ENCODE results near the gene SLC15A5. TPM values are rescaled to one million over a fixed set of nuclear protein-coding genes. Genes with fewer than 3 reads are reported as not detected.

SLC15A5 gene
- total and polyA plus RNA-seq, 2 of the 8 experiments (the other 6 are each of a cell fraction or from before 2014, with no cell fraction given) = not detected

DNA sequence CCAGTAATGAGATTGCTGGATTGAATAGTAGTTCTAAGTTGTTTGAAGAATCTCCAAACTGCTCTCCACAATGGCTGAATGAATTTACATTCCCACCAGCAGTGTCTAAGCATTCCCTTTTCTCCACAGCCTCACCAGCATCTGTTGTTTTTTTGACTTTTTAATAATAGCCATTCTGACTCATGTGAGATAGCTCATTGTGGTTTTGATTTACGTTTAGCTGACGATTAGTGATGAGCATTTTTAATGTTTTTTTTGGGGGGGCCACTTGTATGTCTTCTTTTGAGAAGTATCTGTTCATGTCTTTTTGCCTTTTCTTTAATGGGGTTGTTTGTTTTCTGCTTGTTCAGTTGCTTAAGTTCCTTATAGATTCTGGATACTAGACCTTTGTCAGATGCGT lies 8.1 kb upstream of the SLC15A5 start (continued):
- TF ChIP-seq, protein P1, sequence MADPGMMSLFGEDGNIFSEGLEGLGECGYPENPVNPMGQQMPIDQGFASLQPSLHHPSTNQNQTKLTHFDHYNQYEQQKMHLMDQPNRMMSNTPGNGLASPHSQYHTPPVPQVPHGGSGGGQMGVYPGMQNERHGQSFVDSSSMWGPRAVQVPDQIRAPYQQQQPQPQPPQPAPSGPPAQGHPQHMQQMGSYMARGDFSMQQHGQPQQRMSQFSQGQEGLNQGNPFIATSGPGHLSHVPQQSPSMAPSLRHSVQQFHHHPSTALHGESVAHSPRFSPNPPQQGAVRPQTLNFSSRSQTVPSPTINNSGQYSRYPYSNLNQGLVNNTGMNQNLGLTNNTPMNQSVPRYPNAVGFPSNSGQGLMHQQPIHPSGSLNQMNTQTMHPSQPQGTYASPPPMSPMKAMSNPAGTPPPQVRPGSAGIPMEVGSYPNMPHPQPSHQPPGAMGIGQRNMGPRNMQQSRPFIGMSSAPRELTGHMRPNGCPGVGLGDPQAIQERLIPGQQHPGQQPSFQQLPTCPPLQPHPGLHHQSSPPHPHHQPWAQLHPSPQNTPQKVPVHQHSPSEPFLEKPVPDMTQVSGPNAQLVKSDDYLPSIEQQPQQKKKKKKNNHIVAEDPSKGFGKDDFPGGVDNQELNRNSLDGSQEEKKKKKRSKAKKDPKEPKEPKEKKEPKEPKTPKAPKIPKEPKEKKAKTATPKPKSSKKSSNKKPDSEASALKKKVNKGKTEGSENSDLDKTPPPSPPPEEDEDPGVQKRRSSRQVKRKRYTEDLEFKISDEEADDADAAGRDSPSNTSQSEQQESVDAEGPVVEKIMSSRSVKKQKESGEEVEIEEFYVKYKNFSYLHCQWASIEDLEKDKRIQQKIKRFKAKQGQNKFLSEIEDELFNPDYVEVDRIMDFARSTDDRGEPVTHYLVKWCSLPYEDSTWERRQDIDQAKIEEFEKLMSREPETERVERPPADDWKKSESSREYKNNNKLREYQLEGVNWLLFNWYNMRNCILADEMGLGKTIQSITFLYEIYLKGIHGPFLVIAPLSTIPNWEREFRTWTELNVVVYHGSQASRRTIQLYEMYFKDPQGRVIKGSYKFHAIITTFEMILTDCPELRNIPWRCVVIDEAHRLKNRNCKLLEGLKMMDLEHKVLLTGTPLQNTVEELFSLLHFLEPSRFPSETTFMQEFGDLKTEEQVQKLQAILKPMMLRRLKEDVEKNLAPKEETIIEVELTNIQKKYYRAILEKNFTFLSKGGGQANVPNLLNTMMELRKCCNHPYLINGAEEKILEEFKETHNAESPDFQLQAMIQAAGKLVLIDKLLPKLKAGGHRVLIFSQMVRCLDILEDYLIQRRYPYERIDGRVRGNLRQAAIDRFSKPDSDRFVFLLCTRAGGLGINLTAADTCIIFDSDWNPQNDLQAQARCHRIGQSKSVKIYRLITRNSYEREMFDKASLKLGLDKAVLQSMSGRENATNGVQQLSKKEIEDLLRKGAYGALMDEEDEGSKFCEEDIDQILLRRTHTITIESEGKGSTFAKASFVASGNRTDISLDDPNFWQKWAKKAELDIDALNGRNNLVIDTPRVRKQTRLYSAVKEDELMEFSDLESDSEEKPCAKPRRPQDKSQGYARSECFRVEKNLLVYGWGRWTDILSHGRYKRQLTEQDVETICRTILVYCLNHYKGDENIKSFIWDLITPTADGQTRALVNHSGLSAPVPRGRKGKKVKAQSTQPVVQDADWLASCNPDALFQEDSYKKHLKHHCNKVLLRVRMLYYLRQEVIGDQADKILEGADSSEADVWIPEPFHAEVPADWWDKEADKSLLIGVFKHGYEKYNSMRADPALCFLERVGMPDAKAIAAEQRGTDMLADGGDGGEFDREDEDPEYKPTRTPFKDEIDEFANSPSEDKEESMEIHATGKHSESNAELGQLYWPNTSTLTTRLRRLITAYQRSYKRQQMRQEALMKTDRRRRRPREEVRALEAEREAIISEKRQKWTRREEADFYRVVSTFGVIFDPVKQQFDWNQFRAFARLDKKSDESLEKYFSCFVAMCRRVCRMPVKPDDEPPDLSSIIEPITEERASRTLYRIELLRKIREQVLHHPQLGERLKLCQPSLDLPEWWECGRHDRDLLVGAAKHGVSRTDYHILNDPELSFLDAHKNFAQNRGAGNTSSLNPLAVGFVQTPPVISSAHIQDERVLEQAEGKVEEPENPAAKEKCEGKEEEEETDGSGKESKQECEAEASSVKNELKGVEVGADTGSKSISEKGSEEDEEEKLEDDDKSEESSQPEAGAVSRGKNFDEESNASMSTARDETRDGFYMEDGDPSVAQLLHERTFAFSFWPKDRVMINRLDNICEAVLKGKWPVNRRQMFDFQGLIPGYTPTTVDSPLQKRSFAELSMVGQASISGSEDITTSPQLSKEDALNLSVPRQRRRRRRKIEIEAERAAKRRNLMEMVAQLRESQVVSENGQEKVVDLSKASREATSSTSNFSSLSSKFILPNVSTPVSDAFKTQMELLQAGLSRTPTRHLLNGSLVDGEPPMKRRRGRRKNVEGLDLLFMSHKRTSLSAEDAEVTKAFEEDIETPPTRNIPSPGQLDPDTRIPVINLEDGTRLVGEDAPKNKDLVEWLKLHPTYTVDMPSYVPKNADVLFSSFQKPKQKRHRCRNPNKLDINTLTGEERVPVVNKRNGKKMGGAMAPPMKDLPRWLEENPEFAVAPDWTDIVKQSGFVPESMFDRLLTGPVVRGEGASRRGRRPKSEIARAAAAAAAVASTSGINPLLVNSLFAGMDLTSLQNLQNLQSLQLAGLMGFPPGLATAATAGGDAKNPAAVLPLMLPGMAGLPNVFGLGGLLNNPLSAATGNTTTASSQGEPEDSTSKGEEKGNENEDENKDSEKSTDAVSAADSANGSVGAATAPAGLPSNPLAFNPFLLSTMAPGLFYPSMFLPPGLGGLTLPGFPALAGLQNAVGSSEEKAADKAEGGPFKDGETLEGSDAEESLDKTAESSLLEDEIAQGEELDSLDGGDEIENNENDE (IDR thresholded peaks at IDR 0.05; ENCODE audit: insufficient replicate concordance, low read length) = no peak
- TF ChIP-seq, protein P2, sequence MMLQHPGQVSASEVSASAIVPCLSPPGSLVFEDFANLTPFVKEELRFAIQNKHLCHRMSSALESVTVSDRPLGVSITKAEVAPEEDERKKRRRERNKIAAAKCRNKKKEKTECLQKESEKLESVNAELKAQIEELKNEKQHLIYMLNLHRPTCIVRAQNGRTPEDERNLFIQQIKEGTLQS (IDR thresholded peaks at IDR 0.05; ENCODE audit: insufficient read depth, low read depth, low read length) = no peak
- TF ChIP-seq CHD1 (IDR thresholded peaks at IDR 0.05; ENCODE audit: low read depth, low read length) (no peak), SP4 (IDR thresholded peaks at IDR 0.05; ENCODE audit: low read length) (no peak), CHD2 (IDR thresholded peaks at IDR 0.05; ENCODE audit: low read length) (no peak), EP300 (IDR thresholded peaks at IDR 0.05; ENCODE audit: borderline replicate concordance in 1 of 2, low read depth in 2 of 2, low read length in 2 of 2) (no peak), SP1 (IDR thresholded peaks at IDR 0.05; ENCODE audit: low read depth, low read length) (no peak), KDM4A (IDR thresholded peaks at IDR 0.05; ENCODE audit: low read depth, low read length, severe bottlenecking) (no peak), JUN (IDR thresholded peaks at IDR 0.05; ENCODE audit: low read depth, low read length) (no peak), TBP (IDR thresholded peaks at IDR 0.05; ENCODE audit: low read depth, low read length) (no peak), NRF1 (IDR thresholded peaks at IDR 0.05; ENCODE audit: low read depth, low read length) (no peak)

Measured in H1 (cell line).